Smooth muscle cell (in vitro differentiated cells): Measurements from ENCODE around the gene LRRN2. TPM values are rescaled to one million over a fixed set of nuclear protein-coding genes. Genes with fewer than 3 reads are reported as not detected.

Experiments used
- DNase-seq: peaks from one replicate; lab custom pipeline; 2025; ENCODE audit not compliant: unreplicated experiment; lab: John Stamatoyannopoulos, UW
- H2AFZ ChIP-seq: fragments of 200-600 bp; sonication (generic); 2 replicates; pipeline ENCODE4 v1.6.0; 2016; ENCODE audit warnings: antibody characterized with exemption, low read depth, mild to moderate bottlenecking
- H3F3A ChIP-seq: fragments of 200-600 bp; sonication (generic); 2 replicates; pipeline ENCODE4 v1.6.0; 2017; ENCODE audit warnings: antibody characterized with exemption, low read depth
- H3K27ac ChIP-seq: fragments of 200-600 bp; sonication (generic); 2 replicates; pipeline ENCODE4 v1.5.1; 2016; ENCODE audit warnings: low read depth, mild to moderate bottlenecking
- H3K27me3 ChIP-seq: fragments of 200-600 bp; sonication (generic); 2 replicates; pipeline ENCODE4 v1.6.1; 2016; ENCODE audit warnings: low read depth, mild to moderate bottlenecking
- H3K36me3 ChIP-seq: fragments of 200-600 bp; sonication (generic); 2 replicates; pipeline ENCODE4 v1.5.1; 2016; ENCODE audit warnings: low read depth
- H3K4me1 ChIP-seq: fragments of 200-600 bp; sonication (generic); 2 replicates; pipeline ENCODE4 v1.5.1; 2016; ENCODE audit warnings: low read depth
- H3K4me2 ChIP-seq: fragments of 200-600 bp; sonication (generic); 2 replicates; pipeline ENCODE4 v1.6.0; 2016; ENCODE audit warnings: mild to moderate bottlenecking
- H3K4me3 ChIP-seq: fragments of 200-600 bp; sonication (generic); 2 replicates; pipeline ENCODE4 v1.5.1; 2016; ENCODE audit warnings: mild to moderate bottlenecking
- H3K79me2 ChIP-seq: fragments of 200-600 bp; sonication (generic); 2 replicates; pipeline ENCODE4 v1.6.0; 2016; ENCODE audit warnings: low read depth, mild to moderate bottlenecking
- H3K9ac ChIP-seq: fragments of 200-600 bp; sonication (generic); 2 replicates; pipeline ENCODE4 v1.6.0; 2016; ENCODE audit warnings: low read depth
- H3K9me3 ChIP-seq: fragments of 200-600 bp; sonication (generic); replicated peaks from 2 replicates; pipeline ENCODE4 v1.5.1; 2016; ENCODE audit warnings: low read depth
- H4K20me1 ChIP-seq: fragments of 200-600 bp; sonication (generic); 2 replicates; pipeline ENCODE4 v1.6.0; 2016; ENCODE audit warnings: low read depth
- CTCF ChIP-seq: fragments of 200-600 bp; sonication (generic); IDR thresholded peaks from 2 replicates; pipeline ENCODE4 v1.5.1; 2017; ENCODE audit warnings: borderline replicate concordance, mild to moderate bottlenecking, antibody characterized with exemption; ENCODE audit not compliant: insufficient read depth, poor library complexity, severe bottlenecking
- WGBS: methylation state at CpG from one replicate; pipeline ENCODE4 v1.1.7; 2016; ENCODE audit warnings: low lambda C conversion rate; 5-methylcytosine and 5-hydroxymethylcytosine counted together
- polyA plus RNA-seq: library from polyadenylated mRNA; unstranded; fragments of >200 nt; fragmentation: Nextera tagmentation; extraction: Ambion mirVana; gene quantifications from 2 replicates; pipeline ENCODE4 v1.2.1, GENCODE V29; 2016
- total RNA-seq: library from RNA; depleted of rRNA; stranded (reverse); fragments of >200 nt; gene quantifications from 2 replicates; pipeline ENCODE4 v1.2.3, GENCODE V29; 2014

The LRRN2 gene
- total and polyA plus RNA-seq, 2 experiments from 2014 or later: 1.3 to 2.4 TPM

GRCh38 chr1:204669579-204669978, 16.0 kb downstream of the LRRN2 start:
- Histone ChIP-seq H3K79me2 (no peaks in the 10 kb centered on the region), H3K9ac (no peak overlapping the region), H4K20me1 (no peaks in the 10 kb centered on the region), H3K36me3 (no peaks in the 10 kb centered on the region), H3K27me3 (no peaks in the 10 kb centered on the region), H3K9me3 (no peaks in the 10 kb centered on the region), H3K4me3 (no peak overlapping the region), H3K4me1 (no peaks in the 10 kb centered on the region), H2AFZ (no peak overlapping the region), H3F3A (peaks cover 8% of the 10 kb centered on the region), H3K4me2 (no peak overlapping the region), H3K27ac (no peak overlapping the region)
- no peak for DNase-seq
- TF ChIP-seq CTCF: no peak
- 0% methylated on average over 1 of the region's 1 CpG for WGBS

- H3K79me2 ChIP-seq: no peaks in the 10 kb centered on the region
- no peaks in the 10 kb centered on the region for H4K20me1 ChIP-seq
- H3F3A ChIP-seq: no peaks in the 10 kb centered on the region
- no peaks in the 10 kb centered on the region for H3K27me3 ChIP-seq
- H3K4me3 ChIP-seq: no peak overlapping the region
- no peak overlapping the region for H3K27ac ChIP-seq
- H3K9me3 ChIP-seq: no peaks in the 10 kb centered on the region
- H3K9ac ChIP-seq: no peak overlapping the region
- no peaks in the 10 kb centered on the region for H3K4me1 ChIP-seq
- no peak for DNase-seq
- no peak overlapping the region for H2AFZ ChIP-seq
- 93% methylated on average over 6 of the region's 6 CpGs for WGBS
- TF ChIP-seq CTCF: no peak
- no peaks in the 10 kb centered on the region for H3K36me3 ChIP-seq
- no peak overlapping the region for H3K4me2 ChIP-seq
Measured at GRCh38 chr1:204664384-204664651, 21.2 kb downstream of the LRRN2 start.

- Histone ChIP-seq H3K9ac (no peak overlapping the region), H4K20me1 (no peaks in the 10 kb centered on the region), H3K27ac (no peak overlapping the region), H3F3A (no peaks in the 10 kb centered on the region), H3K36me3 (no peaks in the 10 kb centered on the region), H3K4me1 (no peaks in the 10 kb centered on the region), H2AFZ (no peak overlapping the region), H3K4me2 (no peak overlapping the region), H3K9me3 (no peaks in the 10 kb centered on the region), H3K4me3 (no peak overlapping the region), H3K79me2 (no peaks in the 10 kb centered on the region), H3K27me3 (no peaks in the 10 kb centered on the region)
- TF ChIP-seq CTCF: no peak
- WGBS: 84% methylated on average over 15 of the region's 15 CpGs
- DNase-seq: no peak
Measured at GRCh38 chr1:204663644-204664383, 21.7 kb downstream of the LRRN2 start.

GRCh38 chr1:204662530-204662929, 23.0 kb downstream of the LRRN2 start:
- Histone ChIP-seq H3K27ac (no peak overlapping the region), H3K36me3 (no peaks in the 10 kb centered on the region), H3K27me3 (no peaks in the 10 kb centered on the region), H4K20me1 (no peaks in the 10 kb centered on the region), H3K4me1 (no peaks in the 10 kb centered on the region), H3K4me2 (no peak overlapping the region), H3F3A (no peaks in the 10 kb centered on the region), H3K4me3 (no peak overlapping the region), H2AFZ (no peak overlapping the region), H3K9ac (no peak overlapping the region), H3K9me3 (no peaks in the 10 kb centered on the region), H3K79me2 (no peaks in the 10 kb centered on the region)
- no peak for DNase-seq
- TF ChIP-seq CTCF: no peak
